Measurements from ENCODE around the gene EIF3A. TPM values are rescaled to one million over a fixed set of nuclear protein-coding genes. Genes with fewer than 3 reads are reported as not detected.

Gene EIF3A, protein sequence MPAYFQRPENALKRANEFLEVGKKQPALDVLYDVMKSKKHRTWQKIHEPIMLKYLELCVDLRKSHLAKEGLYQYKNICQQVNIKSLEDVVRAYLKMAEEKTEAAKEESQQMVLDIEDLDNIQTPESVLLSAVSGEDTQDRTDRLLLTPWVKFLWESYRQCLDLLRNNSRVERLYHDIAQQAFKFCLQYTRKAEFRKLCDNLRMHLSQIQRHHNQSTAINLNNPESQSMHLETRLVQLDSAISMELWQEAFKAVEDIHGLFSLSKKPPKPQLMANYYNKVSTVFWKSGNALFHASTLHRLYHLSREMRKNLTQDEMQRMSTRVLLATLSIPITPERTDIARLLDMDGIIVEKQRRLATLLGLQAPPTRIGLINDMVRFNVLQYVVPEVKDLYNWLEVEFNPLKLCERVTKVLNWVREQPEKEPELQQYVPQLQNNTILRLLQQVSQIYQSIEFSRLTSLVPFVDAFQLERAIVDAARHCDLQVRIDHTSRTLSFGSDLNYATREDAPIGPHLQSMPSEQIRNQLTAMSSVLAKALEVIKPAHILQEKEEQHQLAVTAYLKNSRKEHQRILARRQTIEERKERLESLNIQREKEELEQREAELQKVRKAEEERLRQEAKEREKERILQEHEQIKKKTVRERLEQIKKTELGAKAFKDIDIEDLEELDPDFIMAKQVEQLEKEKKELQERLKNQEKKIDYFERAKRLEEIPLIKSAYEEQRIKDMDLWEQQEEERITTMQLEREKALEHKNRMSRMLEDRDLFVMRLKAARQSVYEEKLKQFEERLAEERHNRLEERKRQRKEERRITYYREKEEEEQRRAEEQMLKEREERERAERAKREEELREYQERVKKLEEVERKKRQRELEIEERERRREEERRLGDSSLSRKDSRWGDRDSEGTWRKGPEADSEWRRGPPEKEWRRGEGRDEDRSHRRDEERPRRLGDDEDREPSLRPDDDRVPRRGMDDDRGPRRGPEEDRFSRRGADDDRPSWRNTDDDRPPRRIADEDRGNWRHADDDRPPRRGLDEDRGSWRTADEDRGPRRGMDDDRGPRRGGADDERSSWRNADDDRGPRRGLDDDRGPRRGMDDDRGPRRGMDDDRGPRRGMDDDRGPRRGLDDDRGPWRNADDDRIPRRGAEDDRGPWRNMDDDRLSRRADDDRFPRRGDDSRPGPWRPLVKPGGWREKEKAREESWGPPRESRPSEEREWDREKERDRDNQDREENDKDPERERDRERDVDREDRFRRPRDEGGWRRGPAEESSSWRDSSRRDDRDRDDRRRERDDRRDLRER (N-terminal part only)
- 124 and 150 TPM in 2 replicates for total RNA-seq

DNA sequence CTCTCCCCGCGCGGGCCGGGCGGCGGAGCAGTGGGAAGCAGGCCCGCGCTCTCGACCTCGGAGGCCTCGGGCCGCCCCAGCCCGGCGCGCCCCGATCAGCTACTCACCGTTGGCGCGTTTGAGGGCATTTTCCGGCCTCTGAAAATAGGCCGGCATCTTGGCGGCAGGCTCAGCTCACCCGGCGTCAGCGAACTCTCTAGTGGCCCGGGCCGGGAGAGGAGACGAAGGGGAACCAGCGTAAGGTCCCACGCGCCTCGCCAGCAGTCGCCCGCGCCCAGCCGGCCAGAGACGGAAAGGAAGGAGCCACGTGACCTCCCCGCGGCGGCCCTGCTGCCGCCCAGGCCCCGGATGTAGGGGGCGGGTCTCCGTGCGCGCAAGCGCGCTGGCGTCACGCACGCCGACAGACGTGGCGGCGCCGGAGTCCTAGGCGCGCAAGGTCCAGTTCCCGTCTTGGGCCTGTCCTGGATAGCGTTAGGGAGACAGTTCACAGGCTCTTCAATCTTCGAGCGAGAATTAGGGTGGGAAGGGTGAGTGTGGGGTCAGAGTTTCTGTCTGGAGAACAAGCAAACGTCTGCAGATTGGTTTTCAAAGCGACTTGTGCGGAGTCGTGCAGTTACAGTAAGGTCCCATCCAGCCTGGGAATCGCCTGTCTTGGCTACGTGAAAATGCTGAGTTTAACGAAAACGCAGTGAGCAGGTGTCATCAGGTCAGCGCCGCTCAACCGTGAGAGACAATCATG lies at the start of gene EIF3A:
TSS of gene EIF3A (minus strand) at position 297 of the 739 bp plus-strand sequence. CDS start at position 156, 141 bp downstream.
- peaks cover 1% of the 10 kb centered on the region for H3K36me3 ChIP-seq (ENCODE audit: control insufficient read depth, insufficient read depth, low read length)
- peak within 1 kb of the TSS; percentile 99 for H3K4me3 ChIP-seq (ENCODE audit: low read depth, low read length)
- FAIRE-seq, result no peak
- DNase-seq (ENCODE audit: low read depth), result peak; percentile 81
- H3K27me3 ChIP-seq (ENCODE audit: control insufficient read depth, insufficient read depth, low read length), result no peaks in the 10 kb centered on the region
- TF ChIP-seq, protein P1, sequence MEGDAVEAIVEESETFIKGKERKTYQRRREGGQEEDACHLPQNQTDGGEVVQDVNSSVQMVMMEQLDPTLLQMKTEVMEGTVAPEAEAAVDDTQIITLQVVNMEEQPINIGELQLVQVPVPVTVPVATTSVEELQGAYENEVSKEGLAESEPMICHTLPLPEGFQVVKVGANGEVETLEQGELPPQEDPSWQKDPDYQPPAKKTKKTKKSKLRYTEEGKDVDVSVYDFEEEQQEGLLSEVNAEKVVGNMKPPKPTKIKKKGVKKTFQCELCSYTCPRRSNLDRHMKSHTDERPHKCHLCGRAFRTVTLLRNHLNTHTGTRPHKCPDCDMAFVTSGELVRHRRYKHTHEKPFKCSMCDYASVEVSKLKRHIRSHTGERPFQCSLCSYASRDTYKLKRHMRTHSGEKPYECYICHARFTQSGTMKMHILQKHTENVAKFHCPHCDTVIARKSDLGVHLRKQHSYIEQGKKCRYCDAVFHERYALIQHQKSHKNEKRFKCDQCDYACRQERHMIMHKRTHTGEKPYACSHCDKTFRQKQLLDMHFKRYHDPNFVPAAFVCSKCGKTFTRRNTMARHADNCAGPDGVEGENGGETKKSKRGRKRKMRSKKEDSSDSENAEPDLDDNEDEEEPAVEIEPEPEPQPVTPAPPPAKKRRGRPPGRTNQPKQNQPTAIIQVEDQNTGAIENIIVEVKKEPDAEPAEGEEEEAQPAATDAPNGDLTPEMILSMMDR (IDR thresholded peaks at IDR 0.05; ENCODE audit: insufficient read depth, low read length, severe bottlenecking), result no peak

DNA sequence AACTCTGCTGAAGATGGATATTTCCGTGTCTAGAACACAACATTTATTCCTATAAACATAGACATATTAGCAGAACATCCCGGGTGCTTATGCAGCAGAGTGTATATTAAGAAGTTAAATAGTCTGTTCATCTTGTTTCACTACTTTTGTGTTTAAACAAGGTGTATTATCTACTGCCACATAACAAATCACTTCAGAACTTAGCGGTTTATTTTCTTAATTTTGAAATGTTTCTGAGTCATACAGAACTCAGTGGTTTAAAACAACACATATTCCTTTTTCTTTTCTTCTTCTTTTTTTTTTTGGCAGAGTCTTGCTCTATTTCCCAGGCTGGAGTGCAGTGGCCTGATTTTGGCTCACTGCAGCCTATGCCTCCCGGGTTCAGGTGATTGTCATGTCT lies 49.1 kb upstream of the EIF3A start:
- Histone ChIP-seq H3K36me3 (ENCODE audit: control insufficient read depth, insufficient read depth, low read length) (peaks cover 14% of the 10 kb centered on the region), H3K27me3 (ENCODE audit: control insufficient read depth, insufficient read depth, low read length) (no peaks in the 10 kb centered on the region), H3K4me3 (ENCODE audit: low read depth, low read length) (no peak overlapping the region)
- FAIRE-seq (no peak), DNase-seq (ENCODE audit: low read depth) (no peak)
- TF ChIP-seq, protein P1 (IDR thresholded peaks at IDR 0.05; ENCODE audit: insufficient read depth, low read length, severe bottlenecking), result no peak

DNA sequence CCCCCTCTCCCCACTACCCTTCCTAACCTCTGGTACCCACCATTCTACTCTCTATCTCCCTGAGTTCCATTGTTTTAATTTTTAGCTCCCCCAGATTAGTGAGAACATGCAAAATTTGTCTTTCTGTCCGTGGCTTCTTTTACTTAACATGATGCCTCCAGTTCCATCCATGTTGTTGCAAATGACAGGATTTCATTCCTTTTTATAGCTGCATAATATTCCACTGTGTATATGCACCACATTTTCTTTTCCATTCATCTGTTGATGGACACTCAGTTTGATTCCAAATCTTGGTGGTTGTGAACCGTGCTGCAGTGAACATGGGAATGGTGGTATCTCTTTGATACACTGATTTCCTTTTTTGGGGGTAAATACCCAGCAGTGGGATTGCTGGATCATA lies 45.3 kb upstream of the EIF3A start:
- H3K36me3 ChIP-seq (ENCODE audit: control insufficient read depth, insufficient read depth, low read length), result peaks cover 10% of the 10 kb centered on the region
- no peaks in the 10 kb centered on the region for H3K27me3 ChIP-seq (ENCODE audit: control insufficient read depth, insufficient read depth, low read length)
- FAIRE-seq (no peak), DNase-seq (ENCODE audit: low read depth) (no peak)
- no peak overlapping the region for H3K4me3 ChIP-seq (ENCODE audit: low read depth, low read length)
- TF ChIP-seq, protein P1 (IDR thresholded peaks at IDR 0.05; ENCODE audit: insufficient read depth, low read length, severe bottlenecking), result no peak

DNA sequence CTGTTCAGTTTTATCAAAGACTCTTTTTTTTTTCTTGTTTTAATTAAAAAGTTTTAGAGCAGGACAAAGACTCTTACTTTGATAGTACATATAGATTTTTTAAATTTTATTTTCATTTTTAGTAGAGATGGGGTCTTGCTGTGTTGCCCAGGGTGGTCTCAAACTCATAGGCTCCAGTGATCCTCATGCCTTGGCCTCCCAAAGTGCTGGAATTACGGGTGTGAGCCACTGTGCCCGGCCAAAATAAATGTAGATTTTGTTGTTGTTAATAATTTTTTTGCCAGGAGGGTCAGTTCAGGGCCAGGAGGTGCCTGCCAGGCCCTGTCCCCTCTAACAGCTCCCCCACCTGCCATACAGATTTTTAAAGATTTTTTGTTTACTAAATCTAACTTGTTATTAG lies 40.3 kb upstream of the EIF3A start:
- Histone ChIP-seq H3K4me3 (ENCODE audit: low read depth, low read length) (no peak overlapping the region), H3K27me3 (ENCODE audit: control insufficient read depth, insufficient read depth, low read length) (no peaks in the 10 kb centered on the region), H3K36me3 (ENCODE audit: control insufficient read depth, insufficient read depth, low read length) (peaks cover 15% of the 10 kb centered on the region)
- no peak for FAIRE-seq
- TF ChIP-seq, protein P1 (IDR thresholded peaks at IDR 0.05; ENCODE audit: insufficient read depth, low read length, severe bottlenecking), result no peak
- no peak for DNase-seq (ENCODE audit: low read depth)

DNA sequence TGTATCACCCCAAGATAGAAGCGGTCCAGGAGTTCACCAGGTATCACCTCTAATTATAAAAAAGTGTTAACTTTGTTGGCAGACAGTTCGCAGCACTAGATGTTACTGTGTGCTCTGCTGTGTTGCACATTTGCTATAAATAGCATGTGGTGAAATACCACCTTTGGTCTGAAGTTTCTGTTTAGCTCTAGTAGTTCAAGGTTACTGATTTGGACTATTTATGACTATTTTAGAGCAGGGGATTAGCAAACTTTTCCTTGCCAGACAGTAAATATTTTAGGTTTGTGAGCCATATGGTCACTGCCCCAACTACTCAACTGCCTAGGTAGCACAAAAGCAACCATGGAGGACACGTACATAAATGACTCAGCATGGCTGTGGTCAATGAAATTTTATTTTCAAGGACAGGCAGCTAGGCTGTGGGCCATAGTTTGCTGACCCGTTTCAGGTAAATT lies 39.8 kb upstream of the EIF3A start:
- Histone ChIP-seq H3K27me3 (ENCODE audit: control insufficient read depth, insufficient read depth, low read length) (no peaks in the 10 kb centered on the region), H3K36me3 (ENCODE audit: control insufficient read depth, insufficient read depth, low read length) (peaks cover 15% of the 10 kb centered on the region), H3K4me3 (ENCODE audit: low read depth, low read length) (no peak overlapping the region)
- peak; percentile 83 for FAIRE-seq
- TF ChIP-seq, protein P1 (IDR thresholded peaks at IDR 0.05; ENCODE audit: insufficient read depth, low read length, severe bottlenecking), result no peak
- DNase-seq (ENCODE audit: low read depth), result no peak

Data from bronchial epithelial cell (primary cell).